DND-41 (cell line): ENCODE results near the gene IFNLR1.

Experiments
- EZH2 ChIP-seq: IDR thresholded peaks from 3 replicates; pipeline ENCODE4 v1.6.1; 2012; ENCODE audit warnings: borderline replicate concordance, low read depth, mild to moderate bottlenecking, moderate library complexity, low read length, inconsistent platforms; ENCODE audit not compliant: severe bottlenecking
- TF ChIP-seq, protein P1 (sequence below): IDR thresholded peaks from 2 replicates; pipeline ENCODE4 v1.5.1; 2012; ENCODE audit warnings: borderline replicate concordance, low read length, moderate library complexity, mild to moderate bottlenecking; ENCODE audit not compliant: poor library complexity, severe bottlenecking; ENCODE audit errors: extremely low read depth

DNA sequence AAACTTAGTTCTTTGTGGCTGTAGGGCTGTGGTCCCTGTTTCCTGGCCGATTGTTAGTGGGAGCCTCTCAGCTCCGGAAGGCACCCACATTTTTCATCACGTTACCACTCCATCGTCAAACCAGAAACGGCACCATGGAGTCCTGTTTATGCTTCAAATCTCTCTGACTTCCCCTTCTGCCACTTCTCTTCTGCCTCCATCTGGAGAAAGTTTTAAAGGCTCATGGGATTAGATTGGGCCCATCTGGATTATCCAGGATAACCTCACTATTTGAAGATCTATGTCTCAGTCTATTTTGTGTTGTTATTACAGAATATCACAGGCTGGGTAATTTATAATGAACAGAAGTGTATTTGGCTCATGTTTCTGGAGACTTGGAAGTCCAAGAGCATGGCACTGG, 24.9 kb downstream of the IFNLR1 start:
- TF ChIP-seq, protein P1, sequence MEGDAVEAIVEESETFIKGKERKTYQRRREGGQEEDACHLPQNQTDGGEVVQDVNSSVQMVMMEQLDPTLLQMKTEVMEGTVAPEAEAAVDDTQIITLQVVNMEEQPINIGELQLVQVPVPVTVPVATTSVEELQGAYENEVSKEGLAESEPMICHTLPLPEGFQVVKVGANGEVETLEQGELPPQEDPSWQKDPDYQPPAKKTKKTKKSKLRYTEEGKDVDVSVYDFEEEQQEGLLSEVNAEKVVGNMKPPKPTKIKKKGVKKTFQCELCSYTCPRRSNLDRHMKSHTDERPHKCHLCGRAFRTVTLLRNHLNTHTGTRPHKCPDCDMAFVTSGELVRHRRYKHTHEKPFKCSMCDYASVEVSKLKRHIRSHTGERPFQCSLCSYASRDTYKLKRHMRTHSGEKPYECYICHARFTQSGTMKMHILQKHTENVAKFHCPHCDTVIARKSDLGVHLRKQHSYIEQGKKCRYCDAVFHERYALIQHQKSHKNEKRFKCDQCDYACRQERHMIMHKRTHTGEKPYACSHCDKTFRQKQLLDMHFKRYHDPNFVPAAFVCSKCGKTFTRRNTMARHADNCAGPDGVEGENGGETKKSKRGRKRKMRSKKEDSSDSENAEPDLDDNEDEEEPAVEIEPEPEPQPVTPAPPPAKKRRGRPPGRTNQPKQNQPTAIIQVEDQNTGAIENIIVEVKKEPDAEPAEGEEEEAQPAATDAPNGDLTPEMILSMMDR: no peak
- no peak for TF ChIP-seq EZH2
